ENCODE measurements around the gene MORC3.

- TF ChIP-seq CTCF (optimal IDR thresholded peaks at IDR 0.05 in 1 of 3, IDR thresholded peaks at IDR 0.05 in 1 of 3, conservative IDR thresholded peaks at IDR 0.05 in 1 of 3; ENCODE audit: extremely low read depth in 1 of 3, insufficient read depth in 2 of 3, low read length in 3 of 3) = no peak
- no peak for TF ChIP-seq EZH2 (IDR thresholded peaks at IDR 0.05; ENCODE audit: low read length)
Observed at GRCh38 chr21:36375994-36376393, 56.0 kb downstream of the MORC3 start.

Data from keratinocyte (primary cell).